MM.1S (cell line): ENCODE data around the gene BANF1.

ENCODE experiments used
- EZH2 ChIP-seq: fragments of 300-600 bp; sonication (generic); optimal IDR thresholded peaks from 2 replicates; pipeline ENCODE3; 2017; ENCODE audit warnings: low read depth, mild to moderate bottlenecking, antibody characterized with exemption, low read length, mixed read lengths
- EZH2phosphoT487 ChIP-seq: fragments of 300-600 bp; sonication (generic); IDR thresholded peaks from 2 replicates; pipeline ENCODE4 v1.6.1; 2018; ENCODE audit warnings: antibody characterized with exemption, low read length
- TF ChIP-seq, protein P1 (sequence below): fragments of 300-600 bp; sonication (generic); IDR thresholded peaks from 2 replicates; pipeline ENCODE4 v1.5.1; 2016; ENCODE audit warnings: antibody characterized with exemption, low read length, mixed read lengths

DNA sequence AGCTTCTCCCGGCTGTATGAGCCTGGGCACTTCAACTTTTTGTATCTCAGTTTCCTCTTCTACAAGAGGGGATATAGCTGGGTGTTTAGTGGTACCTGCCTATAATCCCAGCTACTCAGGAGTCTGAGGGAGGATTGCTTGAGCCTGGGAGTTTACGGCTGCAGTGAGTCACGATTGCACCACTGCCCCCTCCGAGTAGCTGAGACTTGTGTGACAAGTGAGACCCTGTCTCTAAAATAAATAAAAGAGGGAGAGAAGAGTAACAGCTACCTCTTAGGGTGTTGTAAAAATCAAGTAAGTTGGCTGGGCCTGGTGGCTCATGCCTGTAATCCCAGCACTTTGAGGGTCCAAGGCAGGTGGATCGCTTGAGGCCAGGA, 34.0 kb downstream of the BANF1 start:
- TF ChIP-seq, protein P1, sequence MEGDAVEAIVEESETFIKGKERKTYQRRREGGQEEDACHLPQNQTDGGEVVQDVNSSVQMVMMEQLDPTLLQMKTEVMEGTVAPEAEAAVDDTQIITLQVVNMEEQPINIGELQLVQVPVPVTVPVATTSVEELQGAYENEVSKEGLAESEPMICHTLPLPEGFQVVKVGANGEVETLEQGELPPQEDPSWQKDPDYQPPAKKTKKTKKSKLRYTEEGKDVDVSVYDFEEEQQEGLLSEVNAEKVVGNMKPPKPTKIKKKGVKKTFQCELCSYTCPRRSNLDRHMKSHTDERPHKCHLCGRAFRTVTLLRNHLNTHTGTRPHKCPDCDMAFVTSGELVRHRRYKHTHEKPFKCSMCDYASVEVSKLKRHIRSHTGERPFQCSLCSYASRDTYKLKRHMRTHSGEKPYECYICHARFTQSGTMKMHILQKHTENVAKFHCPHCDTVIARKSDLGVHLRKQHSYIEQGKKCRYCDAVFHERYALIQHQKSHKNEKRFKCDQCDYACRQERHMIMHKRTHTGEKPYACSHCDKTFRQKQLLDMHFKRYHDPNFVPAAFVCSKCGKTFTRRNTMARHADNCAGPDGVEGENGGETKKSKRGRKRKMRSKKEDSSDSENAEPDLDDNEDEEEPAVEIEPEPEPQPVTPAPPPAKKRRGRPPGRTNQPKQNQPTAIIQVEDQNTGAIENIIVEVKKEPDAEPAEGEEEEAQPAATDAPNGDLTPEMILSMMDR, result no peak
- TF ChIP-seq EZH2phosphoT487, result no peak
- TF ChIP-seq EZH2, result no peak
